Left renal cortex interstitium (tissue), 4 donors: ENCODE measurements around the gene SLC46A2. TPM values are rescaled to one million over a fixed set of nuclear protein-coding genes. Genes with fewer than 3 reads are reported as not detected.

Experiments
- DNase-seq, 4 donors: peaks; one replicate each; pipeline ENCODE4 v3.0.0-alpha.2; 2013; ENCODE audit warnings: low read depth in 4 of 4, low spot score in 2 of 4, missing footprints in 1 of 4
- polyA plus RNA-seq, 4 donors: library from polyadenylated mRNA; unstranded; fragments of 120-200 nt; gene quantifications; one replicate each; pipeline ENCODE4 v1.2.1, GENCODE V29; 2013; ENCODE audit not compliant: insufficient read length in 4 of 4

The SLC46A2 gene
- polyA plus RNA-seq, 4 donors, result 0.10 to 0.52 (median 0.22) TPM

- no peak for DNase-seq
Measured at GRCh38 chr9:112886351-112886750, 4.3 kb downstream of the SLC46A2 start.

- DNase-seq, result no peak
Measured at GRCh38 chr9:112885324-112885723, 5.4 kb downstream of the SLC46A2 start.

- DNase-seq, result no peak
Measured at GRCh38 chr9:112884721-112885120, 6.0 kb downstream of the SLC46A2 start.

GRCh38 chr9:112884101-112884500 lies 6.6 kb downstream of the SLC46A2 start:
- DNase-seq, result peak in 1 of 4 donors; percentile 61

- DNase-seq, result no peak
Measured at GRCh38 chr9:112881331-112881730, 9.3 kb downstream of the SLC46A2 start.

- DNase-seq, result no peak
Measured at GRCh38 chr9:112880650-112881049, 10.0 kb downstream of the SLC46A2 start.

- DNase-seq, result no peak
Measured at GRCh38 chr9:112878752-112879151, 11.9 kb downstream of the SLC46A2 start.

- DNase-seq, result no peak
Measured at GRCh38 chr9:112873773-112874405, 16.8 kb downstream of the SLC46A2 start.

GRCh38 chr9:112872019-112872418 lies 18.7 kb downstream of the SLC46A2 start:
- DNase-seq, result no peak

GRCh38 chr9:112870556-112870955 lies 20.1 kb downstream of the SLC46A2 start:
- DNase-seq, result no peak

- DNase-seq, result no peak
Measured at GRCh38 chr9:112869917-112870316, 20.8 kb downstream of the SLC46A2 start.

GRCh38 chr9:112869041-112869529 lies 21.6 kb downstream of the SLC46A2 start:
- DNase-seq, result no peak

GRCh38 chr9:112868461-112868860 lies 22.2 kb downstream of the SLC46A2 start:
- no peak for DNase-seq

- no peak for DNase-seq
Measured at GRCh38 chr9:112867275-112867991, 23.2 kb downstream of the SLC46A2 start.

GRCh38 chr9:112866662-112867274 lies 23.9 kb downstream of the SLC46A2 start:
- DNase-seq, result no peak

GRCh38 chr9:112864982-112865381 lies 25.7 kb downstream of the SLC46A2 start:
- no peak for DNase-seq

- DNase-seq, result no peak
Measured at GRCh38 chr9:112864403-112864802, 26.3 kb downstream of the SLC46A2 start.

GRCh38 chr9:112863746-112864145 lies 26.9 kb downstream of the SLC46A2 start:
- DNase-seq, result no peak

GRCh38 chr9:112863214-112863613 lies 27.5 kb downstream of the SLC46A2 start:
- no peak for DNase-seq

- no peak for DNase-seq
Measured at GRCh38 chr9:112861638-112862555, 28.8 kb downstream of the SLC46A2 start.

- DNase-seq, result no peak
Measured at GRCh38 chr9:112861155-112861554, 29.5 kb downstream of the SLC46A2 start.
